PC-3 (cell line): ENCODE measurements around the gene LRBA. TPM values are rescaled to one million over a fixed set of nuclear protein-coding genes. Genes with fewer than 3 reads are reported as not detected.

ENCODE experiments used
- ATAC-seq: fragments of 200-7000 bp; cut with Tn5 transposase; 2 replicates; pipeline ENCODE4 v1.9.1; 2020; ENCODE audit warnings: mild to moderate bottlenecking, moderate library complexity
- BruUV-seq: library from RNA; stranded (reverse); fragments of 400-500 nt; replicated peaks from 2 replicates; lab custom pipeline; 2021; lab: Mats Ljungman, UMichigan
- CTCF ChIA-PET: fragments of 300-600 bp; sonication (Branson Sonifier 250); formaldehyde crosslinking; loops from one replicate; lab custom pipeline; 2022; ENCODE audit warnings: antibody characterized with exemption; lab: Charles Lee
- POLR2A ChIA-PET: fragments of 300-600 bp; sonication (Branson Sonifier 250); formaldehyde crosslinking; loops from one replicate; lab custom pipeline; 2022; ENCODE audit warnings: antibody characterized with exemption; ENCODE audit not compliant: unreplicated experiment; lab: Charles Lee
- DNase-seq: peaks from one replicate; pipeline ENCODE4 v3.0.0-alpha.2; 2015
- H2AFZ ChIP-seq: fragments of 300-600 bp; sonication (generic); 2 replicates; pipeline ENCODE4 v1.6.0; 2016; ENCODE audit warnings: antibody characterized with exemption, low read length
- H3F3A ChIP-seq: fragments of 300-600 bp; sonication (generic); one replicate; pipeline ENCODE4 v1.6.0; 2017; ENCODE audit warnings: antibody characterized with exemption, low read length, control low read depth, mild to moderate bottlenecking; ENCODE audit not compliant: unreplicated experiment
- H3K27ac ChIP-seq: fragments of 300-600 bp; sonication (generic); 2 replicates; pipeline ENCODE4 v1.5.1; 2016; ENCODE audit warnings: mild to moderate bottlenecking, low read length
- H3K27me3 ChIP-seq: fragments of 300-600 bp; sonication (generic); 2 replicates; pipeline ENCODE4 v1.6.1; 2016; ENCODE audit warnings: low read length, mixed read lengths
- H3K36me3 ChIP-seq: fragments of 300-600 bp; sonication (generic); 2 replicates; pipeline ENCODE4 v1.6.1; 2016; ENCODE audit warnings: low read depth, mixed run types, low read length, mixed read lengths
- H3K4me1 ChIP-seq: fragments of 300-600 bp; sonication (generic); 2 replicates; pipeline ENCODE4 v1.5.1; 2016; ENCODE audit warnings: low read length; ENCODE audit not compliant: insufficient read depth
- H3K4me2 ChIP-seq: fragments of 300-600 bp; sonication (generic); 2 replicates; pipeline ENCODE4 v1.6.0; 2016; ENCODE audit warnings: low read length
- H3K4me3 ChIP-seq: fragments of 300-600 bp; sonication (generic); 2 replicates; pipeline ENCODE4 v1.5.1; 2016; ENCODE audit warnings: mild to moderate bottlenecking, low read length, mixed read lengths
- H3K79me2 ChIP-seq: fragments of 300-600 bp; sonication (generic); 2 replicates; pipeline ENCODE4 v1.6.1; 2017; ENCODE audit warnings: low read length, mixed read lengths
- H3K9ac ChIP-seq: fragments of 300-600 bp; sonication (generic); 2 replicates; pipeline ENCODE4 v1.6.0; 2016; ENCODE audit warnings: mild to moderate bottlenecking, low read length
- H3K9me2 ChIP-seq: fragments of 300-600 bp; sonication (generic); replicated peaks from 2 replicates; pipeline ENCODE4 v1.6.1; 2016; ENCODE audit warnings: mixed run types, low read length, mixed read lengths
- H3K9me3 ChIP-seq: fragments of 300-600 bp; sonication (generic); 2 replicates; pipeline ENCODE4 v1.6.1; 2016; ENCODE audit warnings: low read length, mixed read lengths
- H4K20me1 ChIP-seq: fragments of 300-600 bp; sonication (generic); 2 replicates; pipeline ENCODE4 v1.6.1; 2016; ENCODE audit warnings: low read length, mixed read lengths
- CTCF ChIP-seq: fragments of 300-600 bp; sonication (generic); conservative IDR thresholded peaks from 2 replicates; pipeline ENCODE4 v1.5.1; 2017; ENCODE audit warnings: antibody characterized with exemption, low read depth, mild to moderate bottlenecking, low read length
- EZH2 ChIP-seq: fragments of 300-600 bp; sonication (generic); IDR thresholded peaks from one replicate; pipeline ENCODE4 v1.6.1; 2017; ENCODE audit warnings: antibody characterized with exemption, mild to moderate bottlenecking, low read length; ENCODE audit not compliant: unreplicated experiment
- EZH2phosphoT487 ChIP-seq: fragments of 300-600 bp; sonication (generic); IDR thresholded peaks from 2 replicates; pipeline ENCODE4 v1.6.1; 2018; ENCODE audit warnings: mild to moderate bottlenecking, antibody characterized with exemption, low read length, borderline replicate concordance
- intact Hi-C: fragments of 100-400 bp; cut with micrococcal nuclease; formaldehyde crosslinking; loops from 2 replicates; pipeline ENCODE4 v1.9.0; 2023
- total RNA-seq: library from RNA; depleted of rRNA; stranded (reverse); fragments of >200 nt; gene quantifications from 2 replicates; pipeline ENCODE4 v1.2.3, GENCODE V29; 2014

LRBA gene
- total RNA-seq, 1 experiment from 2014 or later: 40.8 TPM

- Histone ChIP-seq H3K79me2 (no peaks in the 10 kb centered on the region), H2AFZ (no peak overlapping the region), H3F3A (no peaks in the 10 kb centered on the region), H3K27me3 (no peaks in the 10 kb centered on the region), H3K4me3 (no peak overlapping the region), H3K36me3 (no peaks in the 10 kb centered on the region), H3K9me2 (no peaks in the 10 kb centered on the region), H3K27ac (no peak overlapping the region), H3K4me2 (no peak overlapping the region), H4K20me1 (no peaks in the 10 kb centered on the region), H3K4me1 (peaks cover 12% of the 10 kb centered on the region), H3K9ac (no peak overlapping the region), H3K9me3 (no peaks in the 10 kb centered on the region)
- intact Hi-C loops: no loop called here
- no peak for TF ChIP-seq EZH2
- TF ChIP-seq EZH2phosphoT487: no peak
- TF ChIP-seq CTCF: no peak
- no TSS peak for BruUV-seq
- ChIA-PET POLR2A (no interaction called here), CTCF (no interaction called here)
- no peak for ATAC-seq
- DNase-seq: no peak
Measured at GRCh38 chr4:150855981-150856510, 159.0 kb downstream of the LRBA start.

GRCh38 chr4:150854600-150854999 is 160.5 kb downstream of the LRBA start:
- Histone ChIP-seq H3K4me3 (no peak overlapping the region), H2AFZ (no peak overlapping the region), H3K4me2 (no peak overlapping the region), H3F3A (no peaks in the 10 kb centered on the region), H3K27ac (peak overlapping the region; percentile 33; the same call in 1 of the 2 replicates), H3K4me1 (peaks cover 14% of the 10 kb centered on the region), H3K9ac (no peak overlapping the region), H3K9me2 (no peaks in the 10 kb centered on the region), H3K79me2 (no peaks in the 10 kb centered on the region), H3K9me3 (no peaks in the 10 kb centered on the region), H3K36me3 (no peaks in the 10 kb centered on the region; the same call in 1 of the 2 replicates), H3K27me3 (no peaks in the 10 kb centered on the region), H4K20me1 (no peaks in the 10 kb centered on the region)
- DNase-seq: no peak
- POLR2A ChIA-PET: no interaction called here
- intact Hi-C loops: no loop called here
- CTCF ChIA-PET: interaction anchor here (0.5 kb wide), 1 partner anchor 12 kb away, joined by 7 read pairs; no protein-coding TSS in a partner anchor
- no peak for ATAC-seq
- BruUV-seq: no TSS peak
- TF ChIP-seq EZH2phosphoT487 (no peak), EZH2 (no peak), CTCF (no peak)

GRCh38 chr4:150853882-150854281 is 161.2 kb downstream of the LRBA start:
- ATAC-seq (peak; percentile 79), DNase-seq (peak; percentile 60)
- no TSS peak for BruUV-seq
- ChIA-PET POLR2A (no interaction called here), CTCF (no interaction called here)
- TF ChIP-seq EZH2phosphoT487 (no peak), EZH2 (no peak), CTCF (no peak)
- Histone ChIP-seq H3K27me3 (no peaks in the 10 kb centered on the region), H2AFZ (no peak overlapping the region), H3K9me2 (no peaks in the 10 kb centered on the region), H4K20me1 (no peaks in the 10 kb centered on the region), H3K27ac (peak overlapping the region; percentile 33; the same call in 1 of the 2 replicates), H3K9ac (no peak overlapping the region), H3K4me1 (peaks cover 21% of the 10 kb centered on the region), H3K36me3 (no peaks in the 10 kb centered on the region; the same call in 1 of the 2 replicates), H3K4me3 (no peak overlapping the region), H3K9me3 (no peaks in the 10 kb centered on the region), H3K79me2 (no peaks in the 10 kb centered on the region), H3K4me2 (0 out of 2 replicates have a peak overlapping the region, but pooled peaks have one; percentile 10), H3F3A (no peaks in the 10 kb centered on the region)
- intact Hi-C loops: no loop called here
